GM12801 (cell line): ENCODE results near the gene RABGEF1.

Experiments used
- TF ChIP-seq, protein P1 (sequence below): IDR thresholded peaks from one replicate; pipeline ENCODE4 v1.5.1; 2011; ENCODE audit warnings: control low read depth; ENCODE audit not compliant: insufficient read length; ENCODE audit errors: extremely low read depth

RABGEF1 gene

GRCh38 chr7:66740302-66740979 is at the start of gene RABGEF1:
RABGEF1 (plus strand) TSS chr7:66740733; CDS start chr7:66771900, 31,167 bp downstream.
- TF ChIP-seq, protein P1, sequence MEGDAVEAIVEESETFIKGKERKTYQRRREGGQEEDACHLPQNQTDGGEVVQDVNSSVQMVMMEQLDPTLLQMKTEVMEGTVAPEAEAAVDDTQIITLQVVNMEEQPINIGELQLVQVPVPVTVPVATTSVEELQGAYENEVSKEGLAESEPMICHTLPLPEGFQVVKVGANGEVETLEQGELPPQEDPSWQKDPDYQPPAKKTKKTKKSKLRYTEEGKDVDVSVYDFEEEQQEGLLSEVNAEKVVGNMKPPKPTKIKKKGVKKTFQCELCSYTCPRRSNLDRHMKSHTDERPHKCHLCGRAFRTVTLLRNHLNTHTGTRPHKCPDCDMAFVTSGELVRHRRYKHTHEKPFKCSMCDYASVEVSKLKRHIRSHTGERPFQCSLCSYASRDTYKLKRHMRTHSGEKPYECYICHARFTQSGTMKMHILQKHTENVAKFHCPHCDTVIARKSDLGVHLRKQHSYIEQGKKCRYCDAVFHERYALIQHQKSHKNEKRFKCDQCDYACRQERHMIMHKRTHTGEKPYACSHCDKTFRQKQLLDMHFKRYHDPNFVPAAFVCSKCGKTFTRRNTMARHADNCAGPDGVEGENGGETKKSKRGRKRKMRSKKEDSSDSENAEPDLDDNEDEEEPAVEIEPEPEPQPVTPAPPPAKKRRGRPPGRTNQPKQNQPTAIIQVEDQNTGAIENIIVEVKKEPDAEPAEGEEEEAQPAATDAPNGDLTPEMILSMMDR, result no peak

GRCh38 chr7:66693331-66693730 is 47.2 kb upstream of the RABGEF1 start:
- TF ChIP-seq, protein P1, result no peak

DNA sequence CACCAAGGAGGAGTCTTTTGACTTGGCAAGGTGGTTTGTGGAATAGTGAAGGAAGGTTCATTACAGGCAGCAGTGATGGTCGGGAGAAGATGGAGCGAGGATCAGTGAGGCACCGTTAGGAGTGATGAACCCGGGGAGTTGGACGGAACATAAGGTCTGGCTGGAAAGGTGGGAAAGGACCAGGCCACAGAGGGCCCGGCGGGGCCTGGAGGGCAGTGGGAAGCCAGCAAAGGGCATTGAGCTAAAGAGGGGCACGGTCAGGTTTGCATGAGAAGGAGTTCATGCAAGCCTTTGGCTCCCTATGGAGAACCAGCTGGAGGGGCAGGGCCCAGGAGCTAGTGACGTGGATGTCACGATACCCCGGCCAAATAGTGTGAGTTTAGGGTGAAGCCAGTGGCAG is 46.2 kb upstream of the RABGEF1 start:
- TF ChIP-seq, protein P1, result no peak

- TF ChIP-seq, protein P1, result no peak
These were observed 43.8 kb upstream of the RABGEF1 start for GRCh38 chr7:66696774-66697191.

GRCh38 chr7:66697449-66698438 is 42.8 kb upstream of the RABGEF1 start:
- TF ChIP-seq, protein P1, result no peak

DNA sequence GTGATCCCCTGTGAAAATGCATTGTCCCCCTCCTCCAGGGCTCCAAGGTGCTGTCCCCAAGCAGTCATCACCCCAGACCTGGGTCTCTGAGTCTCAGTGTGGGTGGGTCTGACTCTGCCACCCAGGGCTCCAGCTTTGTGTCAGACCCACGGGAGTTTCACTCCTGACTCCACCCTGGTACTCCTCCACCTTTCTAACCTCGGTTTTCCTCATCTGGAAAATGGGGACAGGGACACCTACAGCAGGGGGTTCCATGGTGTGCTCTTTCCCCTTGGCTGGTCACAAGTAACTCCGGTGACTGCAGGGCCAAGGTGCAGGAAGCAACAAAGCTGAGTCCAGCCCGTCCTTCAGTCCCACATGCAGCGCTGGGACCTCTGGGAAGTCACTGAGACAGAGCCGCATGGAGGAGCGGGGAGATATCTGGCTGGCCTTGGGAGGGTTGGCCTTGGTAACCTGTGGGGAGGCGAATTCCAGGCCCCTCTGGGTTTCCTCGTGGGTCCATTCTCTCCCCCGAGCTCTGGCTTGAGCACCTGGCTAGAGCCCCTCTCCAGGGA is 41.8 kb upstream of the RABGEF1 start:
- TF ChIP-seq, protein P1, result no peak

- TF ChIP-seq, protein P1, result no peak
These were observed 40.5 kb upstream of the RABGEF1 start for GRCh38 chr7:66699998-66700397.
